K562 (cell line): ENCODE results near the gene UPF1. TPM values are rescaled to one million over a fixed set of nuclear protein-coding genes. Genes with fewer than 3 reads are reported as not detected.

Source experiments
- ATAC-seq: fragments of 200-7000 bp; cut with Tn5 transposase; 3 replicates; pipeline ENCODE4 v1.9.1; 2020; ENCODE audit warnings: moderate library complexity
- BruUV-seq: library from RNA; stranded (reverse); fragments of 400-500 nt; replicated peaks from 2 replicates; lab custom pipeline; 2021; lab: Mats Ljungman, UMichigan
- CTCF ChIA-PET: fragments of 300-600 bp; formaldehyde crosslinking; extraction: SDS; loops from one replicate; lab custom pipeline; 2021; ENCODE audit warnings: low intra/inter-chr PET ratio; lab: Yijun Ruan, JAX
- POLR2A ChIA-PET: fragments of 300-600, 350-650 bp; sonication (Branson Sonifier 250); formaldehyde crosslinking; extraction: SDS; loops from one replicate; lab custom pipeline; 2021; ENCODE audit warnings: antibody characterized with exemption, inconsistent platforms; lab: Yijun Ruan, JAX
- DNase-seq, 4 experiments: peaks; one replicate each; pipeline versions ENCODE4 v3.0.0 to v3.0.0-alpha.2; 2011 to 2018; ENCODE audit warnings: low spot score in 3 of 4, mixed read lengths in 3 of 4; ENCODE audit errors: extremely low read depth in 1 of 4
- FAIRE-seq: peaks from 2 replicates; lab custom pipeline; 2011; peaks lifted over from hg19 to GRCh38; lab: Jason Lieb, UNC
- H2AFZ ChIP-seq: 2 replicates; pipeline ENCODE4 v1.6.0; 2011; ENCODE audit warnings: low read depth, low read length, control low read depth, inconsistent platforms
- H3K27ac ChIP-seq: fragments of 200-600 bp; 3 replicates; pipeline ENCODE4 v1.8.0; 2011; ENCODE audit warnings: low read depth, mild to moderate bottlenecking, control low read depth, inconsistent platforms, low read length, moderate library complexity, mixed read lengths; ENCODE audit errors: extremely low read depth
- H3K27me3 ChIP-seq, 2 experiments: fragments of 300-600 bp in 1 of 2; 2 replicates in 1 of 2; 3 replicates in 1 of 2; pipeline versions ENCODE4 v1.6.0 to v1.8.0; 2011; ENCODE audit warnings: inconsistent platforms in 2 of 2, low read length in 2 of 2, mild to moderate bottlenecking in 1 of 2, mixed read lengths in 1 of 2, moderate library complexity in 1 of 2; ENCODE audit not compliant: control insufficient read depth in 2 of 2, insufficient read depth in 2 of 2
- H3K36me3 ChIP-seq: fragments of 300-600 bp; 3 replicates; pipeline ENCODE4 v1.8.0; 2011; ENCODE audit warnings: mild to moderate bottlenecking, low read length, inconsistent platforms; ENCODE audit not compliant: control insufficient read depth, insufficient read depth
- H3K4me1 ChIP-seq, 2 experiments: fragments of 200-600 bp in 1 of 2; replicated peaks in 1 of 2; 2 replicates in 1 of 2; 3 replicates in 1 of 2; pipeline versions ENCODE4 v1.5.1 to v1.8.0; 2011; ENCODE audit warnings: inconsistent platforms in 2 of 2, low read length in 2 of 2, mild to moderate bottlenecking in 1 of 2, mixed read lengths in 1 of 2, moderate library complexity in 1 of 2; ENCODE audit not compliant: control insufficient read depth in 2 of 2, insufficient read depth in 2 of 2
- H3K4me2 ChIP-seq: 2 replicates; pipeline ENCODE4 v1.6.1; 2011; ENCODE audit warnings: low read length, control low read depth, inconsistent platforms, mixed read lengths; ENCODE audit not compliant: insufficient read depth
- H3K4me3 ChIP-seq: fragments of 200-600 bp; sonication (generic), shearing (Covaris generic); 2 replicates; pipeline ENCODE4 v1.5.1; 2016; ENCODE audit warnings: control low read depth, inconsistent platforms
- H3K79me2 ChIP-seq: fragments of 200-600 bp; 3 replicates; pipeline ENCODE4 v1.8.0; 2011; ENCODE audit warnings: low read length, inconsistent platforms; ENCODE audit not compliant: control insufficient read depth, insufficient read depth
- H3K9ac ChIP-seq, 2 experiments: 2 replicates each; pipeline versions ENCODE4 v1.6.0 to v1.6.1; 2011; ENCODE audit warnings: low read depth in 2 of 2, low read length in 2 of 2, control low read depth in 1 of 2, inconsistent platforms in 1 of 2, mild to moderate bottlenecking in 1 of 2, mixed read lengths in 1 of 2; ENCODE audit not compliant: insufficient read depth in 1 of 2
- H3K9me1 ChIP-seq: one replicate; pipeline ENCODE4 v1.6.0; 2011; ENCODE audit warnings: inconsistent platforms, mild to moderate bottlenecking, low read length, moderate library complexity; ENCODE audit not compliant: control insufficient read depth, insufficient read depth
- H3K9me3 ChIP-seq: replicated peaks from 2 replicates; pipeline ENCODE4 v1.5.1; 2011; ENCODE audit warnings: low read depth, low read length, inconsistent platforms; ENCODE audit not compliant: control insufficient read depth, insufficient read depth
- H4K20me1 ChIP-seq: replicated peaks from 2 replicates; pipeline ENCODE4 v1.6.1; 2011; ENCODE audit warnings: low read length, inconsistent platforms, mixed read lengths; ENCODE audit not compliant: control insufficient read depth, insufficient read depth
- ASH1L ChIP-seq: fragments of 450-650 bp; IDR thresholded peaks from 2 replicates; pipeline ENCODE4 v1.6.1; 2018; ENCODE audit warnings: borderline replicate concordance, mild to moderate bottlenecking, low read depth; ENCODE audit not compliant: partially characterized antibody
- ATF7 ChIP-seq: fragments of 450-650 bp; IDR thresholded peaks from 2 replicates; pipeline ENCODE4 v1.7.1; 2014; ENCODE audit warnings: mild to moderate bottlenecking, moderate library complexity
- DNMT1 ChIP-seq: fragments of 450-650 bp; IDR thresholded peaks from 2 replicates; pipeline ENCODE4 v1.6.1; 2016; ENCODE audit warnings: antibody characterized with exemption, mild to moderate bottlenecking
- HDAC2 ChIP-seq: fragments of 450-650 bp; IDR thresholded peaks from 2 replicates; pipeline ENCODE4 v1.6.1; 2016; ENCODE audit warnings: mild to moderate bottlenecking
- KAT8 ChIP-seq: fragments of 450-650 bp; IDR thresholded peaks from 2 replicates; pipeline ENCODE4 v1.6.1; 2016; ENCODE audit warnings: low read depth, mild to moderate bottlenecking
- LARP7 ChIP-seq: fragments of 450-650 bp; IDR thresholded peaks from 2 replicates; pipeline ENCODE4 v1.6.1; 2016
- MCM3 ChIP-seq: fragments of 450-650 bp; IDR thresholded peaks from 2 replicates; pipeline ENCODE4 v1.6.1; 2016
- MYC ChIP-seq, 2 experiments: fragments of 250-450 bp in 1 of 2; sonication (Bioruptor Pico) in 1 of 2; IDR thresholded peaks; 2 replicates each; pipeline versions ENCODE4 v1.5.1 to v1.6.1; 2012 to 2021; ENCODE audit warnings: low read depth in 2 of 2, borderline replicate concordance in 1 of 2, improper control_type of control experiment in 1 of 2, low read length in 1 of 2, mild to moderate bottlenecking in 1 of 2, moderate library complexity in 1 of 2
- NR3C1 ChIP-seq: sonication (generic); formaldehyde crosslinking; IDR thresholded peaks from 2 replicates; pipeline ENCODE4 v1.8.1; 2022; ENCODE audit warnings: missing genetic modification reagents
- POLR2G ChIP-seq: fragments of 200-400 bp; formaldehyde crosslinking; IDR thresholded peaks from 2 replicates; pipeline ENCODE4 v1.6.1; 2017; ENCODE audit warnings: low read depth, mild to moderate bottlenecking, antibody characterized with exemption, low read length, moderate library complexity
- RAD51 ChIP-seq: fragments of 450-650 bp; IDR thresholded peaks from 2 replicates; pipeline ENCODE4 v1.7.1; 2016; ENCODE audit warnings: low read depth, mild to moderate bottlenecking, borderline replicate concordance
- RBM39 ChIP-seq: fragments of 200-400 bp; formaldehyde crosslinking; optimal IDR thresholded peaks from 2 replicates; pipeline ENCODE3; 2018; ENCODE audit warnings: low read depth, low read length
- ZNF398 ChIP-seq: fragments of 250-450 bp; sonication (Bioruptor Pico); IDR thresholded peaks from 2 replicates; pipeline ENCODE4 v1.8.0; 2021; ENCODE audit warnings: moderate library complexity, mild to moderate bottlenecking, inconsistent platforms
- WGBS: fragments of 100-300 bp; shearing (Covaris generic); methylation state at CpG from one replicate; pipeline ENCODE4 v1.1.6; 2016; ENCODE audit warnings: low coverage, mixed read lengths; ENCODE audit not compliant: insufficient coverage; ENCODE audit errors: missing lambda C conversion rate; 5-methylcytosine and 5-hydroxymethylcytosine counted together
- in situ Hi-C: fragments of 300-500 bp; cut with MboI; formaldehyde crosslinking; loops from 4 replicates; pipeline ENCODE4 v1.15.0; 2018; ENCODE audit warnings: inconsistent platforms, mixed read lengths
- intact Hi-C: fragments of 100-400 bp; cut with micrococcal nuclease; formaldehyde crosslinking; loops from 2 replicates; pipeline ENCODE4 v1.14.2; 2022
- polyA plus RNA-seq, 8 experiments: library from polyadenylated mRNA; depleted of rRNA in 4 of 8; stranded (reverse) in 5 of 8; unstranded in 3 of 8; fragments of >200 nt; fragmentation: Nextera tagmentation in 2 of 8; fragmentation: Illumina TruSeq in 1 of 8; extraction: Ambion mirVana in 2 of 8; extraction: Trizol in 1 of 8; gene quantifications; 2 replicates each; pipeline versions ENCODE4 v1.2.1 to v1.2.3, GENCODE V29; 2011 to 2014; ENCODE audit warnings: inconsistent platforms in 1 of 8, missing spikeins in 1 of 8
- total RNA-seq, 7 experiments: library from RNA; depleted of rRNA in 6 of 7; stranded (reverse); fragments of >200 nt in 6 of 7; fragmentation: Illumina TruSeq in 2 of 7; extraction: Trizol in 2 of 7; gene quantifications; 2 replicates each; pipeline versions ENCODE4 v1.2.1 to v1.2.3, GENCODE V29; 2011 to 2021; ENCODE audit warnings: low replicate concordance in 1 of 7
- TF ChIP-seq, protein P1 (sequence below): sonication (generic); formaldehyde crosslinking; IDR thresholded peaks from 2 replicates; pipeline ENCODE4 v1.8.0; 2023; ENCODE audit warnings: mild to moderate bottlenecking, missing genetic modification reagents

Gene UPF1
- total and polyA plus RNA-seq, 9 of the 15 experiments (the other 6 are each of a cell fraction or from before 2014, with no cell fraction given) = 0.34 to 103 (median 27.9) TPM

DNA sequence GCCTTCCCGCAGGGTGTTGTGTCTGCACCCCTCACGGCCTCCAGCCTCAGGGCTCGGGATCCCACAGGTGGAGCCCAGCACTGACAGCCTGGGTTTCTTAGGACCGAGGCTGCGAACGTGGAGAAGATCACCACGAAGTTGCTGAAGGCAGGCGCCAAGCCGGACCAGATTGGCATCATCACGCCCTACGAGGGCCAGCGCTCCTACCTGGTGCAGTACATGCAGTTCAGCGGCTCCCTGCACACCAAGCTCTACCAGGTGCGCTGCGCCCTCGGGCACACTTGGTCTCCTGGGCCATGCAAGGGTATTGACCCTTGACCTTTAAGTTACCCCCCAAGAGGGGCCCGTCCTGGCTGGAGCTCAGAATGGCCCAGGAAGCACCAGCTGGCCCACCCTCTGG, 29.0 kb downstream of the UPF1 start:
- H3K4me1 ChIP-seq = peaks cover 0 to 9% of the 10 kb centered on the region in 2 experiments; a peak in 1 of 5 replicates
- DNase-seq (no peak), ATAC-seq (no peak), FAIRE-seq (no peak)
- no TSS peak for BruUV-seq
- no peak overlapping the region for H3K4me2 ChIP-seq
- no peak overlapping the region for H3K9ac ChIP-seq
- CTCF ChIA-PET = no interaction called here
- in situ Hi-C loops = loop anchor here (5.0 kb wide), 1 partner anchor 408 kb away; no protein-coding TSS in a partner anchor
- peaks cover 6% of the 10 kb centered on the region for H3K9me1 ChIP-seq
- no peaks in the 10 kb centered on the region for H3K27me3 ChIP-seq
- no peaks in the 10 kb centered on the region for H3K79me2 ChIP-seq
- 93% methylated on average over 16 of the region's 17 CpGs for whole genome bisulfite sequencing
- POLR2A ChIA-PET = interaction anchor here (1.0 kb wide), 1 partner anchor 12 kb away, joined by 3 read pairs; no protein-coding TSS in a partner anchor
- intact Hi-C loops = no loop called here
- H3K36me3 ChIP-seq = peaks cover 99% of the 10 kb centered on the region; the same call in 2 of the 3 replicates
- no peaks in the 10 kb centered on the region for H3K9me3 ChIP-seq
- TF ChIP-seq KAT8 = no peak
- TF ChIP-seq POLR2G = peak; percentile 58; the same call in 1 of the 2 replicates
- H3K27ac ChIP-seq = no peak overlapping the region
- no peak overlapping the region for H2AFZ ChIP-seq
- H3K4me3 ChIP-seq = no peak overlapping the region
- H4K20me1 ChIP-seq = peaks cover 7% of the 10 kb centered on the region; the same call in 1 of the 2 replicates

DNA sequence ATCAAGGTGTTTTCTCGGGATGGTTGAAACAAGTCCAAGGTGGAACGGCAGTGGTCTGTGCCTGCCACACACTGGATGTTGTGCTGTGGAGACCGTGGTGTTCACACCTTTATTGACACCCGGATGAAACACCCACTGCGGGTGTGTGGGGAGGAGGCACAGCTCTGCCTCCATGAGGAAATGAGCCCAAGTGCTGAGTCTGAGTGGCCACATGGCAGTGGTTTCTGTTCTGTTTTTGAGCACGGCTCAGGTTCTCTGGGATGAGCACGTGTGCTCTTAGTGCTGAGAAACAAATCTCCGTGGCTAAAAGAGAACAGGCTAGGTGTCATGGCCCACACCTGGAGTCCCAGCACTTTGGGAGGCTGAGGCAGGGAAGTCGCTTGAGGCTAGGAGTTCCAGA, 29.5 kb downstream of the UPF1 start:
- no peak overlapping the region for H3K9ac ChIP-seq
- 90% methylated on average over 9 of the region's 9 CpGs for WGBS
- no peak for FAIRE-seq
- TF ChIP-seq RBM39 = no peak
- no peak for TF ChIP-seq MCM3
- no peak for TF ChIP-seq ATF7
- no peak for TF ChIP-seq DNMT1
- TF ChIP-seq ZNF398 (CRISPR knock-in tag) = no peak
- TF ChIP-seq ASH1L = no peak
- TF ChIP-seq RAD51 = no peak
- no peak for TF ChIP-seq HDAC2
- TF ChIP-seq, protein P1, sequence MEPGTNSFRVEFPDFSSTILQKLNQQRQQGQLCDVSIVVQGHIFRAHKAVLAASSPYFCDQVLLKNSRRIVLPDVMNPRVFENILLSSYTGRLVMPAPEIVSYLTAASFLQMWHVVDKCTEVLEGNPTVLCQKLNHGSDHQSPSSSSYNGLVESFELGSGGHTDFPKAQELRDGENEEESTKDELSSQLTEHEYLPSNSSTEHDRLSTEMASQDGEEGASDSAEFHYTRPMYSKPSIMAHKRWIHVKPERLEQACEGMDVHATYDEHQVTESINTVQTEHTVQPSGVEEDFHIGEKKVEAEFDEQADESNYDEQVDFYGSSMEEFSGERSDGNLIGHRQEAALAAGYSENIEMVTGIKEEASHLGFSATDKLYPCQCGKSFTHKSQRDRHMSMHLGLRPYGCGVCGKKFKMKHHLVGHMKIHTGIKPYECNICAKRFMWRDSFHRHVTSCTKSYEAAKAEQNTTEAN (CRISPR knock-in tag) = no peak
- TF ChIP-seq MYC (IDR thresholded peaks at IDR 0.05; ENCODE audit: low read depth, low read length) = no peak
- no peak for TF ChIP-seq MYC (CRISPR knock-in tag; IDR thresholded peaks at IDR 0.05; ENCODE audit: borderline replicate concordance, low read depth)
- no peak for TF ChIP-seq NR3C1 (CRISPR knock-in tag)
- no peak for TF ChIP-seq LARP7

More for the DNA sequence above, 29.5 kb downstream of the UPF1 start:
- Histone ChIP-seq H4K20me1 (peaks cover 7% of the 10 kb centered on the region; the same call in 1 of the 2 replicates), H3K9me3 (no peaks in the 10 kb centered on the region), H3K4me3 (no peak overlapping the region), H2AFZ (no peak overlapping the region), H3K4me1 (peaks cover 0 to 13% of the 10 kb centered on the region in 2 experiments; a peak in 3 of 5 replicates), H3K79me2 (no peaks in the 10 kb centered on the region), H3K4me2 (no peak overlapping the region), H3K36me3 (peaks cover 99% of the 10 kb centered on the region; the same call in 2 of the 3 replicates), H3K9me1 (peaks cover 6% of the 10 kb centered on the region), H3K27me3 (no peaks in the 10 kb centered on the region), H3K27ac (no peak overlapping the region)
- no peak for DNase-seq
- intact Hi-C loops (no loop called here), in situ Hi-C loops (loop anchor here (5.0 kb wide), 1 partner anchor 409 kb away; no protein-coding TSS in a partner anchor)
- POLR2A ChIA-PET = interaction anchor here (1.0 kb wide), 1 partner anchor 12 kb away, joined by 3 read pairs; no protein-coding TSS in a partner anchor
- CTCF ChIA-PET = interaction anchor here (0.6 kb wide), 1 partner anchor 431 kb away, joined by 3 read pairs; no protein-coding TSS in a partner anchor
- no TSS peak for BruUV-seq
- no peak for ATAC-seq
